NCI-H1417 (cell line): Measurements from ENCODE around the gene MUC12.
"Not testable (repeated sequence)": the region's sequence is repeated elsewhere in the genome, so short reads cannot be mapped to it uniquely, and the experiment has no call there.

Experiments
- DNase-seq, 3 experiments: peaks; one replicate each; lab custom pipeline; 2025; lab: John Stamatoyannopoulos, UW

The MUC12 gene

GRCh38 chr7:100985033-100985797 lies 15.8 kb downstream of the MUC12 start:
- DNase-seq = not testable (repeated sequence)

- DNase-seq = no peak
Observed at GRCh38 chr7:100991631-100992030, 22.3 kb downstream of the MUC12 start.

DNA sequence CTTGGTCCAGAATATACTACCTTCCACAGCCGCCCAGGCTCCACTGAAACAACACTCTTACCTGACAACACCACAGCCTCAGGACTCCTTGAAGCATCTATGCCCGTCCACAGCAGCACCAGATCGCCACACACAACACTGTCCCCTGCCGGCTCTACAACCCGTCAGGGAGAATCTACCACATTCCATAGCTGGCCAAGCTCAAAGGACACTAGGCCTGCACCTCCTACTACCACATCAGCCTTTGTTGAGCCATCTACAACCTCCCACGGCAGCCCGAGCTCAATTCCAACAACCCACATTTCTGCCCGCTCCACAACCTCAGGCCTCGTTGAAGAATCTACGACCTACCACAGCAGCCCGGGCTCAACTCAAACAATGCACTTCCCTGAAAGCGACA lies 22.9 kb downstream of the MUC12 start:
- DNase-seq = not testable (repeated sequence)

- DNase-seq = not testable (repeated sequence)
Observed at GRCh38 chr7:100994671-100995070, 25.3 kb downstream of the MUC12 start.

- not testable (repeated sequence) for DNase-seq
Observed at GRCh38 chr7:100998530-100998929, 29.2 kb downstream of the MUC12 start.

GRCh38 chr7:100999334-100999733 lies 30.0 kb downstream of the MUC12 start:
- not testable (repeated sequence) for DNase-seq

DNA sequence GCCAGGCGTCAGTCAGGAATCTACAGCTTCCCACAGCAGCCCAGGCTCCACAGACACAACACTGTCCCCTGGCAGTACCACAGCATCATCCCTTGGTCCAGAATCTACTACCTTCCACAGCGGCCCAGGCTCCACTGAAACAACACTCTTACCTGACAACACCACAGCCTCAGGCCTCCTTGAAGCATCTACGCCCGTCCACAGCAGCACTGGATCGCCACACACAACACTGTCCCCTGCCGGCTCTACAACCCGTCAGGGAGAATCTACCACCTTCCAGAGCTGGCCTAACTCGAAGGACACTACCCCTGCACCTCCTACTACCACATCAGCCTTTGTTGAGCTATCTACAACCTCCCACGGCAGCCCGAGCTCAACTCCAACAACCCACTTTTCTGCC lies 30.7 kb downstream of the MUC12 start:
- DNase-seq = not testable (repeated sequence)

DNA sequence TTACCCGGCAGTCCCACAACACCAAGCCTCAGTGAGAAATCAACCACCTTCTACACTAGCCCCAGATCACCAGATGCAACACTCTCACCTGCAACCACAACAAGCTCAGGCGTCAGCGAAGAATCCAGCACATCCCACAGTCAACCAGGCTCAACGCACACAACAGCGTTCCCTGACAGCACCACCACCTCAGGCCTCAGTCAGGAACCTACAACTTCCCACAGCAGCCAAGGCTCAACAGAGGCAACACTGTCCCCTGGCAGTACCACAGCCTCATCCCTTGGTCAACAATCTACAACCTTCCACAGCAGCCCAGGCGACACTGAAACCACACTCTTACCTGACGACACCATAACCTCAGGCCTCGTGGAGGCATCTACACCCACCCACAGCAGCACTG lies 33.0 kb downstream of the MUC12 start:
- not testable (repeated sequence) for DNase-seq

DNA sequence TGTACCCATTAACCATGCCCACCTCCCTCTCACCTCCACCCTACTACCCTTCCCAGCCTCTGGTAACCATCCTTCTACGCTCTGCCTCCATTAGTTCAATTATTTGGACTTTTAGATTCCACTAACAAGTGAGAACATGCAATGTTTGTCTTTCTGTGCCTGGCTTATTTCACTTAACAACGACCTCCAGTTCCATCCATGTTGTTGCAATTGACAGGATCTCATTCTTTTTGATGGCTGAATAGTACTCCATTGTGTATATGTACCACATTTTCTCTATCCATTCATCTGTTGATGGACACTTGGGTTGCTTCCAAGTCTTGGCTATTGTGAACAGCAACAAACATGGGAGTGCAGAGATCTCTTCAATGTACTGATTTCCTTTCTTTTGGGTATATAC lies 38.0 kb downstream of the MUC12 start:
- DNase-seq = not testable (repeated sequence)

GRCh38 chr7:101009629-101010028 lies 40.3 kb downstream of the MUC12 start:
- no peak for DNase-seq

DNA sequence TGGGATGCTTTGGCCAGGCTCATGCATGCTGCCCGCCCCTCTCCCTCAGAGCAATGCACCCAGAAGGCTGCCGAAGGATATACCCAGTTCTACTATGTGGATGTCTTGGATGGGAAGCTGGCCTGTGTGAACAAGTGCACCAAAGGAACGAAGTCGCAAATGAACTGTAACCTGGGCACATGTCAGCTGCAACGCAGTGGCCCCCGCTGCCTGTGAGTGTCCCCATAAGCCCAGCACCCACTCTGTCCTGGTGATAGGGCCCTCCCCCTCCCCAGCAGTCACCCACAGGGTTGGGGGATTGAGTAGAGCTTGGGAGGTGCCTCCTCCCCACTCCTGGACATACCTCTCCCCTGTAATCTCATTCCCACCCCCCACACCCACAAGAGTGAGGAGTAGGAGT lies 43.6 kb downstream of the MUC12 start:
- DNase-seq = no peak

- no peak for DNase-seq
Observed at GRCh38 chr7:101015626-101016025, 46.3 kb downstream of the MUC12 start.

GRCh38 chr7:101017064-101017777 lies 47.9 kb downstream of the MUC12 start:
- DNase-seq = peak in 2 of 3 experiments; percentile 77 to 82

GRCh38 chr7:101018271-101019167 lies 49.2 kb downstream of the MUC12 start:
- DNase-seq = no peak

- no peak for DNase-seq
Observed at GRCh38 chr7:101020444-101020843, 51.1 kb downstream of the MUC12 start.

- DNase-seq = no peak
Observed at GRCh38 chr7:101021703-101022102, 52.3 kb downstream of the MUC12 start.

DNA sequence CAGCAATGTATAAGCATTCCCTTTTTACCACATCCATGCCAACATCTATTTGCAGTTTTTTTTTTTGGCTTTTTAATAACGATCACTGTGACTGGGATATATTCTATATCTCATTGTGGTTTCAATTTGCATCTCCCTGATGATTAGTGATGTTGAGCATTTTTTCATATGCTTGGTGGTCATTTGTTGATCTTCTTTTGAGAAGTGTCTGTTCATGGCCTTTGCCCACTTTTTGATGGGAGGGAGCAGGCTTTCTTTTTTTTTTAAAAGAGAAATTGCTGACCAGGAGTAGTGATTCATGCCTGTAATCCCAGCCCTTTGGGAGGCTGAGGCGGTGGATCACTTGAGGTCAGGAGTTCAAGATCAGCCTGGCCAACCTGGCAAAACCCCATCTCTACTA lies 54.5 kb downstream of the MUC12 start:
- DNase-seq = no peak

DNA sequence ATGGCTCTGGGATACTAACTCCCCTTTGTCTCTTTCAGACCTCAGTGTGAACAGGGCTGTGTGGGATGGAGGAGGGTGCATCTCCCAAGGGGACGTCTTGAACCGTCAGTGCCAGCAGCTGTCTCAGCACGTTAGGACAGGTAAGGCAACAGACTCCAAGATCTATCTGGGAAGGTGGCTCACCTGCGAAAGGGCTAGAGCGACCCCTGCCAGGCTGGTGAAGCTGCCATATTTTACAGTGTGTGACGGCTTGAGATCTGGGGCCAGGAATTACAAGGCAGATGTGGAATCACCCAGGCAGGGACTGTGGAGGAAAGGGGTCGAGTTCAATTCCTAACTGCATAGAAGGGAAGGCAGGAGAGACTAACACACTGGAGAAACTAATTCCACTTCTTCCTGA lies 61.7 kb downstream of the MUC12 start:
- DNase-seq = no peak

GRCh38 chr7:101035941-101036340 lies 66.6 kb downstream of the MUC12 start:
- no peak for DNase-seq

- DNase-seq = not testable (repeated sequence)
Observed at GRCh38 chr7:101041283-101041682, 71.9 kb downstream of the MUC12 start.

- no peak for DNase-seq
Observed at GRCh38 chr7:101058355-101058754, 89.0 kb downstream of the MUC12 start.

GRCh38 chr7:101059620-101059942 lies 90.2 kb downstream of the MUC12 start:
- DNase-seq = no peak

- DNase-seq = no peak
Observed at GRCh38 chr7:101060992-101061391, 91.6 kb downstream of the MUC12 start.
